Natural killer cell (primary cell): ENCODE data around the gene SCN3B. TPM values are rescaled to one million over a fixed set of nuclear protein-coding genes. Genes with fewer than 3 reads are reported as not detected.

Experiments
- ATAC-seq, 3 donors: fragments of 150-1000 bp in 2 of 3; fragments of 200-7000 bp in 1 of 3; cut with Tn5 transposase; 1 replicate in 1 of 3; 2 replicates in 2 of 3; pipeline ENCODE4 v1.10.0; 2021; ENCODE audit warnings: mild to moderate bottlenecking in 2 of 3, moderate library complexity in 2 of 3
- DNase-seq, 2 donors: peaks; one replicate each; pipeline versions ENCODE4 v3.0.0 to v3.0.0-alpha.2; 2013 to 2021; ENCODE audit warnings: mixed read lengths in 1 of 2
- H3K27ac ChIP-seq: one replicate; pipeline ENCODE4 v1.5.1; 2013; ENCODE audit warnings: mild to moderate bottlenecking, low read length
- H3K27me3 ChIP-seq: one replicate; pipeline ENCODE4 v1.6.1; 2013; ENCODE audit warnings: low read length; ENCODE audit not compliant: control insufficient read depth, insufficient read depth
- H3K36me3 ChIP-seq: one replicate; pipeline ENCODE4 v1.6.1; 2013; ENCODE audit warnings: low read length; ENCODE audit not compliant: control insufficient read depth, insufficient read depth
- H3K4me1 ChIP-seq: one replicate; pipeline ENCODE4 v1.6.1; 2013; ENCODE audit warnings: low read length; ENCODE audit not compliant: control insufficient read depth, insufficient read depth
- H3K4me3 ChIP-seq: one replicate; pipeline ENCODE4 v1.5.1; 2013; ENCODE audit warnings: low read length
- H3K9me3 ChIP-seq: one replicate; pipeline ENCODE4 v1.6.1; 2013; ENCODE audit warnings: low read length; ENCODE audit not compliant: control insufficient read depth, insufficient read depth
- H3K27ac Mint-ChIP-seq, 2 donors: one replicate each; pipeline ENCODE4 v1.8.0; 2022; ENCODE audit warnings: mild to moderate bottlenecking in 2 of 2, mixed read lengths in 2 of 2, moderate library complexity in 1 of 2
- H3K27me3 Mint-ChIP-seq, 2 donors: one replicate each; pipeline ENCODE4 v1.8.0; 2022; ENCODE audit warnings: low read depth in 2 of 2, mixed read lengths in 2 of 2
- H3K36me3 Mint-ChIP-seq: one replicate; pipeline ENCODE4 v1.8.0; 2022; ENCODE audit warnings: mixed read lengths
- H3K4me1 Mint-ChIP-seq, 2 donors: one replicate each; pipeline ENCODE4 v1.8.0; 2022; ENCODE audit warnings: mixed read lengths in 2 of 2
- H3K4me3 Mint-ChIP-seq: one replicate; pipeline ENCODE4 v1.8.0; 2022; ENCODE audit warnings: mild to moderate bottlenecking, moderate library complexity, mixed read lengths
- H3K9me3 Mint-ChIP-seq, 2 donors: one replicate each; pipeline ENCODE4 v1.8.0; 2022; ENCODE audit warnings: mixed read lengths in 2 of 2
- CTCF ChIP-seq: fragments of 200-600 bp; IDR thresholded peaks from one replicate; pipeline ENCODE4 v1.8.0; 2022; ENCODE audit warnings: antibody characterized with exemption
- WGBS: methylation state at CpG from one replicate; pipeline ENCODE4 v1.1.7; 2013; ENCODE audit warnings: missing lambda C conversion rate; ENCODE audit not compliant: insufficient coverage; 5-methylcytosine and 5-hydroxymethylcytosine counted together
- intact Hi-C: fragments of 100-400 bp; cut with micrococcal nuclease; formaldehyde crosslinking; loops from one replicate; pipeline ENCODE4 v1.14.2; 2022
- total RNA-seq, 4 donors: library from RNA; stranded (reverse); fragments of 120-200 nt in 1 of 4; gene quantifications; one replicate each; pipeline versions ENCODE4 v1.2.3 to v1.2.4, GENCODE V29; 2013 to 2022

Gene SCN3B
- total RNA-seq, 3 donors from 2014 or later (not counting 1 experiment from before 2014, with no cell fraction given): not detected

- no peak overlapping the region for H3K4me3 ChIP-seq
- 96% methylated on average over 2 of the region's 2 CpGs for WGBS
- ATAC-seq (no peak), DNase-seq (no peak)
- Mint-ChIP-seq H3K27ac (peak overlapping the region; percentile 17 to 55), H3K9me3 (peaks cover 7 to 14% of the 10 kb centered on the region in 2 donors), H3K36me3 (peaks cover 18% of the 10 kb centered on the region), H3K27me3 (peaks cover 8 to 16% of the 10 kb centered on the region in 2 donors), H3K4me3 (no peak overlapping the region), H3K4me1 (peaks cover 20 to 21% of the 10 kb centered on the region in 2 donors)
- intact Hi-C loops: no loop called here
- H3K27ac ChIP-seq: no peak overlapping the region
- H3K9me3 ChIP-seq: peaks cover 6% of the 10 kb centered on the region
- H3K36me3 ChIP-seq: no peaks in the 10 kb centered on the region
- peaks cover 10% of the 10 kb centered on the region for H3K27me3 ChIP-seq
- TF ChIP-seq CTCF: no peak
- H3K4me1 ChIP-seq: peaks cover 11% of the 10 kb centered on the region
Measured at GRCh38 chr11:123659311-123659710, 4.9 kb upstream of the SCN3B start.

- H3K9me3 ChIP-seq: no peaks in the 10 kb centered on the region
- no peak for TF ChIP-seq CTCF
- no peak overlapping the region for H3K27ac ChIP-seq
- intact Hi-C loops: no loop called here
- peak overlapping the region; percentile 25 for H3K4me3 ChIP-seq
- DNase-seq (peak in 1 of 2 donors; percentile 38), ATAC-seq (peak in 2 of 3 donors; percentile 43 to 84)
- H3K4me1 Mint-ChIP-seq: peaks cover 5 to 6% of the 10 kb centered on the region in 2 donors
- H3K36me3 Mint-ChIP-seq: peaks cover 14% of the 10 kb centered on the region
- no peak overlapping the region for H3K27ac Mint-ChIP-seq
- peaks cover 13% of the 10 kb centered on the region for H3K4me1 ChIP-seq
- H3K27me3 Mint-ChIP-seq: peaks cover 33 to 36% of the 10 kb centered on the region in 2 donors
- peaks cover 5 to 9% of the 10 kb centered on the region in 2 donors for H3K9me3 Mint-ChIP-seq
- H3K27me3 ChIP-seq: peaks cover 25% of the 10 kb centered on the region
- peak overlapping the region; percentile 35 for H3K4me3 Mint-ChIP-seq
- no peaks in the 10 kb centered on the region for H3K36me3 ChIP-seq
- WGBS: 1% methylated on average over 64 of the region's 64 CpGs
Measured at GRCh38 chr11:123653827-123654565, 428 bp downstream of the SCN3B start.

- Mint-ChIP-seq H3K9me3 (peaks cover 4 to 5% of the 10 kb centered on the region in 2 donors), H3K27me3 (peaks cover 33 to 36% of the 10 kb centered on the region in 2 donors), H3K4me1 (peaks cover 0 to under 1% of the 10 kb centered on the region in 2 donors), H3K4me3 (peak overlapping the region; percentile 57), H3K36me3 (peaks cover 9% of the 10 kb centered on the region), H3K27ac (no peak overlapping the region)
- Histone ChIP-seq H3K9me3 (no peaks in the 10 kb centered on the region), H3K4me3 (no peak overlapping the region), H3K36me3 (no peaks in the 10 kb centered on the region), H3K27ac (no peak overlapping the region), H3K27me3 (peaks cover 25% of the 10 kb centered on the region), H3K4me1 (peaks cover 13% of the 10 kb centered on the region)
- no peak for ATAC-seq
- no peak for DNase-seq
- 21% methylated on average over 10 of the region's 10 CpGs for WGBS
- intact Hi-C loops: no loop called here
- TF ChIP-seq CTCF: no peak
Measured at GRCh38 chr11:123653483-123653826, 969 bp downstream of the SCN3B start.
